ENCODE measurements around the gene ERCC8. TPM values are rescaled to one million over a fixed set of nuclear protein-coding genes. Genes with fewer than 3 reads are reported as not detected.

ERCC8 gene
- total and polyA plus RNA-seq, 9 of the 15 experiments (the other 6 are each of a cell fraction or from before 2014, with no cell fraction given), result 10.1 to 41.8 (median 24.4) TPM

GRCh38 chr5:60883229-60883628, 61.6 kb downstream of the ERCC8 start (continued):
- TF ChIP-seq, protein P1, sequence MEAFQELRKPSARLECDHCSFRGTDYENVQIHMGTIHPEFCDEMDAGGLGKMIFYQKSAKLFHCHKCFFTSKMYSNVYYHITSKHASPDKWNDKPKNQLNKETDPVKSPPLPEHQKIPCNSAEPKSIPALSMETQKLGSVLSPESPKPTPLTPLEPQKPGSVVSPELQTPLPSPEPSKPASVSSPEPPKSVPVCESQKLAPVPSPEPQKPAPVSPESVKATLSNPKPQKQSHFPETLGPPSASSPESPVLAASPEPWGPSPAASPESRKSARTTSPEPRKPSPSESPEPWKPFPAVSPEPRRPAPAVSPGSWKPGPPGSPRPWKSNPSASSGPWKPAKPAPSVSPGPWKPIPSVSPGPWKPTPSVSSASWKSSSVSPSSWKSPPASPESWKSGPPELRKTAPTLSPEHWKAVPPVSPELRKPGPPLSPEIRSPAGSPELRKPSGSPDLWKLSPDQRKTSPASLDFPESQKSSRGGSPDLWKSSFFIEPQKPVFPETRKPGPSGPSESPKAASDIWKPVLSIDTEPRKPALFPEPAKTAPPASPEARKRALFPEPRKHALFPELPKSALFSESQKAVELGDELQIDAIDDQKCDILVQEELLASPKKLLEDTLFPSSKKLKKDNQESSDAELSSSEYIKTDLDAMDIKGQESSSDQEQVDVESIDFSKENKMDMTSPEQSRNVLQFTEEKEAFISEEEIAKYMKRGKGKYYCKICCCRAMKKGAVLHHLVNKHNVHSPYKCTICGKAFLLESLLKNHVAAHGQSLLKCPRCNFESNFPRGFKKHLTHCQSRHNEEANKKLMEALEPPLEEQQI (IDR thresholded peaks at IDR 0.05), result no peak
- TF ChIP-seq MTF1 (CRISPR knock-in tag; IDR thresholded peaks at IDR 0.05; ENCODE audit: borderline replicate concordance) (no peak), ZNF347 (CRISPR knock-in tag; IDR thresholded peaks at IDR 0.05; ENCODE audit: low read depth) (no peak), HMGXB4 (CRISPR knock-in tag; IDR thresholded peaks at IDR 0.05) (no peak), PBX2 (CRISPR knock-in tag; IDR thresholded peaks at IDR 0.05; ENCODE audit: low read depth) (no peak), PBX2 (tag; conservative IDR thresholded peaks at IDR 0.05; ENCODE audit: low read depth) (peak; percentile 15; the same call in 1 of the 2 replicates), PPARD (CRISPR knock-in tag; IDR thresholded peaks at IDR 0.05) (no peak), THAP7 (CRISPR knock-in tag; IDR thresholded peaks at IDR 0.05) (no peak), POLR3G (IDR thresholded peaks at IDR 0.05; ENCODE audit: extremely low read depth, insufficient read length, insufficient replicate concordance) (no peak)
- TF ChIP-seq, protein P2, sequence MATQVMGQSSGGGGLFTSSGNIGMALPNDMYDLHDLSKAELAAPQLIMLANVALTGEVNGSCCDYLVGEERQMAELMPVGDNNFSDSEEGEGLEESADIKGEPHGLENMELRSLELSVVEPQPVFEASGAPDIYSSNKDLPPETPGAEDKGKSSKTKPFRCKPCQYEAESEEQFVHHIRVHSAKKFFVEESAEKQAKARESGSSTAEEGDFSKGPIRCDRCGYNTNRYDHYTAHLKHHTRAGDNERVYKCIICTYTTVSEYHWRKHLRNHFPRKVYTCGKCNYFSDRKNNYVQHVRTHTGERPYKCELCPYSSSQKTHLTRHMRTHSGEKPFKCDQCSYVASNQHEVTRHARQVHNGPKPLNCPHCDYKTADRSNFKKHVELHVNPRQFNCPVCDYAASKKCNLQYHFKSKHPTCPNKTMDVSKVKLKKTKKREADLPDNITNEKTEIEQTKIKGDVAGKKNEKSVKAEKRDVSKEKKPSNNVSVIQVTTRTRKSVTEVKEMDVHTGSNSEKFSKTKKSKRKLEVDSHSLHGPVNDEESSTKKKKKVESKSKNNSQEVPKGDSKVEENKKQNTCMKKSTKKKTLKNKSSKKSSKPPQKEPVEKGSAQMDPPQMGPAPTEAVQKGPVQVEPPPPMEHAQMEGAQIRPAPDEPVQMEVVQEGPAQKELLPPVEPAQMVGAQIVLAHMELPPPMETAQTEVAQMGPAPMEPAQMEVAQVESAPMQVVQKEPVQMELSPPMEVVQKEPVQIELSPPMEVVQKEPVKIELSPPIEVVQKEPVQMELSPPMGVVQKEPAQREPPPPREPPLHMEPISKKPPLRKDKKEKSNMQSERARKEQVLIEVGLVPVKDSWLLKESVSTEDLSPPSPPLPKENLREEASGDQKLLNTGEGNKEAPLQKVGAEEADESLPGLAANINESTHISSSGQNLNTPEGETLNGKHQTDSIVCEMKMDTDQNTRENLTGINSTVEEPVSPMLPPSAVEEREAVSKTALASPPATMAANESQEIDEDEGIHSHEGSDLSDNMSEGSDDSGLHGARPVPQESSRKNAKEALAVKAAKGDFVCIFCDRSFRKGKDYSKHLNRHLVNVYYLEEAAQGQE (IDR thresholded peaks at IDR 0.05; ENCODE audit: borderline replicate concordance), result peak; percentile 20; the same call in 1 of the 2 replicates
- TF ChIP-seq, protein P2 (CRISPR knock-in tag; IDR thresholded peaks at IDR 0.05; ENCODE audit: low read depth), result no peak

All from K562 (cell line).